Neural progenitor cell (in vitro differentiated cells): ENCODE measurements around the gene CD4.

ENCODE experiments used
- EZH2 ChIP-seq: fragments of 200-600 bp; sonication (generic); IDR thresholded peaks from 2 replicates; pipeline ENCODE4 v1.6.1; 2017; ENCODE audit warnings: antibody characterized with exemption, mild to moderate bottlenecking, moderate library complexity
- EZH2phosphoT487 ChIP-seq: fragments of 200-600 bp; sonication (generic); IDR thresholded peaks from 2 replicates; pipeline ENCODE4 v1.6.1; 2017; ENCODE audit warnings: antibody characterized with exemption
- TF ChIP-seq, protein P1 (sequence below): fragments of 200-600 bp; sonication (generic); IDR thresholded peaks from 2 replicates; pipeline ENCODE4 v1.5.1; 2017; ENCODE audit warnings: antibody characterized with exemption, mild to moderate bottlenecking

DNA sequence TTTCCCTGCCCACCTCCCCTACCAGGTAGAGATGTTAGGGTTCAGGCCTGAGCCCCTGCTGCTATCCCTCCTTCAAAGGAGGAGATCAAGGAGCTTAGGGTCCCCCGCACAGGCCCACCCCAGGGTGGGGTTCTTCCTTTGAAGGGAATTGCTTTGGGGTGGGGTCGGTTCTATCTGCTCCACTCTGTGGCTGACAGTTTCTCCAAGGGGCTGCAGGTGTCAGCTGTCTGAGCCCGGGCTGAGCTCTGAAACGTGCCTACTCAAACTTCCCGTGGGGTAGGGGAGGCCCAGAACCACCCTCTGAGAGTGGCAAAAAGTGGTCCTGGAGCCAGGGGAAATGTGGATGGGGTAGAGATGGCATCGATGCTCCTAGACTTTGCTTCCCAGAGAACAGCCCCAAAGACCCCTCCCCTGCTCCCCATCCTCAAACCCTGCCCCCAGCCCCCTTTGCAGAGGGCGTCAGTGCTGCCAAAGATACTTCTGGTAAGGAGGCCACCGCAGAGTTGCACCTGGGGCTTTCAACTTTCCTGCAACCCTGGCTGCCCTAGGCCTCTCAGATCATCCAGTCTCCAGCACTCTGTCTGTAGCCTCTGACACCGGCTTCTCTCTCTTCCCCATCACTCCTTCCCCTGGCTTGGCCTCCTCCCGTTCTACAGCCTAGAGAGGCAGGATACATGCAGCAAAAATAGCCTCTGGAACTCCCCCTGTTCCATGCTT lies 6.3 kb upstream of the CD4 start:
- TF ChIP-seq, protein P1, sequence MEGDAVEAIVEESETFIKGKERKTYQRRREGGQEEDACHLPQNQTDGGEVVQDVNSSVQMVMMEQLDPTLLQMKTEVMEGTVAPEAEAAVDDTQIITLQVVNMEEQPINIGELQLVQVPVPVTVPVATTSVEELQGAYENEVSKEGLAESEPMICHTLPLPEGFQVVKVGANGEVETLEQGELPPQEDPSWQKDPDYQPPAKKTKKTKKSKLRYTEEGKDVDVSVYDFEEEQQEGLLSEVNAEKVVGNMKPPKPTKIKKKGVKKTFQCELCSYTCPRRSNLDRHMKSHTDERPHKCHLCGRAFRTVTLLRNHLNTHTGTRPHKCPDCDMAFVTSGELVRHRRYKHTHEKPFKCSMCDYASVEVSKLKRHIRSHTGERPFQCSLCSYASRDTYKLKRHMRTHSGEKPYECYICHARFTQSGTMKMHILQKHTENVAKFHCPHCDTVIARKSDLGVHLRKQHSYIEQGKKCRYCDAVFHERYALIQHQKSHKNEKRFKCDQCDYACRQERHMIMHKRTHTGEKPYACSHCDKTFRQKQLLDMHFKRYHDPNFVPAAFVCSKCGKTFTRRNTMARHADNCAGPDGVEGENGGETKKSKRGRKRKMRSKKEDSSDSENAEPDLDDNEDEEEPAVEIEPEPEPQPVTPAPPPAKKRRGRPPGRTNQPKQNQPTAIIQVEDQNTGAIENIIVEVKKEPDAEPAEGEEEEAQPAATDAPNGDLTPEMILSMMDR = no peak
- TF ChIP-seq EZH2 (no peak), EZH2phosphoT487 (no peak)
